BLaER1 (cell line): ENCODE data around the gene LILRA1.
"Not testable (repeated sequence)": the region's sequence is repeated elsewhere in the genome, so short reads cannot be mapped to it uniquely, and the experiment has no call there.

Experiments
- H3K27ac ChIP-seq: shearing (Covaris generic); formaldehyde crosslinking; 2 replicates; pipeline ENCODE4 v1.8.1; 2022
- H3K27me3 ChIP-seq: shearing (Covaris generic); formaldehyde crosslinking; 2 replicates; pipeline ENCODE4 v1.8.1; 2022
- H3K36me3 ChIP-seq: shearing (Covaris generic); formaldehyde crosslinking; 2 replicates; pipeline ENCODE4 v1.8.1; 2022
- H3K4me1 ChIP-seq: shearing (Covaris generic); formaldehyde crosslinking; 2 replicates; pipeline ENCODE4 v1.8.1; 2022
- H3K4me2 ChIP-seq: shearing (Covaris generic); formaldehyde crosslinking; 2 replicates; pipeline ENCODE4 v1.8.1; 2022
- H3K4me3 ChIP-seq: shearing (Covaris generic); formaldehyde crosslinking; 2 replicates; pipeline ENCODE4 v1.8.1; 2022
- H3K9ac ChIP-seq: shearing (Covaris generic); formaldehyde crosslinking; 2 replicates; pipeline ENCODE4 v1.8.1; 2022
- H3K9me3 ChIP-seq: shearing (Covaris generic); formaldehyde crosslinking; 2 replicates; pipeline ENCODE4 v1.8.1; 2022
- H4K20me1 ChIP-seq: shearing (Covaris generic); formaldehyde crosslinking; 2 replicates; pipeline ENCODE4 v1.8.1; 2022
- Cebpa-rat ChIP-seq: shearing (Covaris generic); IDR thresholded peaks from 2 replicates; pipeline ENCODE4 v1.8.1; 2022

LILRA1 gene

DNA sequence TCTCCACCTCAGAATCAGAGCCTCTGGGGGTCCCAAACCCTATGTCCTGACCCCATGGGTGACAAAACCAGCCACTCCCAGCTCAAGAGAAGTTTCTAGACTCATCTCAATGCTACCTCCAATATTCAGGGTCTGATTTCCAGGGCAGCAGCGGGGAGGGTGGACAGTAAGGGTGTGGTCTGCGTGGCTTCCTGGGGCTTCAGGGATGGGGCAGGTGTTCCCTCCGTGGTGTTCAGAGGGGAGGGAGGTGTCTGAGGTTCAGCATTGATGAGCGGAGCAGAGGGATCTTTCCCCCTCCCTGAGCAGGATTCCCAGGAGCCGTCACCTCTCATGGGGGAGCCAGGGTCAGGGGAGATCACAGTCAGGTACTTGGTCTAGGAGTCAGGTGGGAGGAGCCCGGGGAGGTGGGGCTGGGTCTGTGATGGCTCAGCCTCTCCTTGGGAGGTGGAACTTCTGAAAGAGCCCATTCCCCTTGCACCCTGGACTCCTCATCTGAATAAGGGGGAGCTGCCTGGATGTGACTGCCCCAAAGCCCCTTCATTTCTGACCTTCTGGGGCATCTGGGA lies 16.9 kb upstream of the LILRA1 start:
- H3K36me3 ChIP-seq: peaks cover 39% of the 10 kb centered on the region
- H3K9me3 ChIP-seq: peaks cover 23% of the 10 kb centered on the region
- TF ChIP-seq Cebpa-rat: no peak
- H3K4me1 ChIP-seq: peaks cover 60% of the 10 kb centered on the region
- H3K4me3 ChIP-seq: no peak overlapping the region
- no peak overlapping the region for H3K9ac ChIP-seq
- peaks cover 11% of the 10 kb centered on the region; the same call in 1 of the 2 replicates for H4K20me1 ChIP-seq
- peak overlapping the region; percentile 45 for H3K4me2 ChIP-seq
- H3K27ac ChIP-seq: peak overlapping the region; percentile 49; the same call in 1 of the 2 replicates
- H3K27me3 ChIP-seq: no peaks in the 10 kb centered on the region

GRCh38 chr19:54577334-54577733 lies 16.1 kb upstream of the LILRA1 start:
- TF ChIP-seq Cebpa-rat: no peak
- peaks cover 52% of the 10 kb centered on the region for H3K4me1 ChIP-seq
- no peaks in the 10 kb centered on the region for H3K27me3 ChIP-seq

DNA sequence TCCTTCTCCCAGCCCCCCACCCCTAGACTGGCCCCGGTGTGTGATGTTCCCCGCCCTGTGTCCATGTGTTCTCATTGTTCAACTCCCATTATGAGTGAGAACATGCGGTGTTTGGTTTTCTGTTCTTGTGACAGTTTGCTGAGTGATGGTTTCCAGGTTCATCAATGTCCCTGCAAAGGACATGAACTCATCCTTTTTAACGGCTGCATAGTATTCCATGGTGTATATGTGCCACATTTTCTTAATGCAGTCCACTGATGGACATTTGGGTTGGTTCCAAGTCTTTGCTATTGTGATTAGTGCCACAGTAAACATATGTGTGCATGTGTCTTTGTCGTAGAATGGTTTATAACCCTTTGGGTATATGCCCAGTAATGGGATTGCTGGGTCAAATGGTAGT lies 15.2 kb upstream of the LILRA1 start:
- peaks cover 37% of the 10 kb centered on the region for H3K9me3 ChIP-seq
- not testable (repeated sequence) for H3K27ac ChIP-seq, H3K4me2 ChIP-seq, H3K9ac ChIP-seq, H3K27me3 ChIP-seq, H3K4me3 ChIP-seq
- peaks cover 13% of the 10 kb centered on the region; the same call in 1 of the 2 replicates for H4K20me1 ChIP-seq
- peaks cover 42% of the 10 kb centered on the region for H3K4me1 ChIP-seq
- H3K36me3 ChIP-seq: peaks cover 51% of the 10 kb centered on the region

More at GRCh38 chr19:54577334-54577733, 16.1 kb upstream of the LILRA1 start:
- Histone ChIP-seq H3K9ac (no peak overlapping the region), H4K20me1 (peaks cover 11% of the 10 kb centered on the region; the same call in 1 of the 2 replicates), H3K36me3 (peaks cover 46% of the 10 kb centered on the region), H3K4me3 (no peak overlapping the region), H3K27ac (no peak overlapping the region), H3K9me3 (peaks cover 31% of the 10 kb centered on the region), H3K4me2 (peak overlapping the region; percentile 45; the same call in 1 of the 2 replicates)

GRCh38 chr19:54586397-54586796 lies 7.0 kb upstream of the LILRA1 start:
- H3K27ac ChIP-seq: peak overlapping the region; percentile 82
- no peak for TF ChIP-seq Cebpa-rat
- peaks cover 62% of the 10 kb centered on the region for H3K4me1 ChIP-seq
- peaks cover 33% of the 10 kb centered on the region for H3K9me3 ChIP-seq
- H3K27me3 ChIP-seq: no peaks in the 10 kb centered on the region
- H3K36me3 ChIP-seq: peaks cover 56% of the 10 kb centered on the region
- peaks cover 39% of the 10 kb centered on the region; the same call in 1 of the 2 replicates for H4K20me1 ChIP-seq
- H3K9ac ChIP-seq: peak overlapping the region; percentile 65; the same call in 1 of the 2 replicates
- no peak overlapping the region for H3K4me3 ChIP-seq
- peak overlapping the region; percentile 82 for H3K4me2 ChIP-seq

DNA sequence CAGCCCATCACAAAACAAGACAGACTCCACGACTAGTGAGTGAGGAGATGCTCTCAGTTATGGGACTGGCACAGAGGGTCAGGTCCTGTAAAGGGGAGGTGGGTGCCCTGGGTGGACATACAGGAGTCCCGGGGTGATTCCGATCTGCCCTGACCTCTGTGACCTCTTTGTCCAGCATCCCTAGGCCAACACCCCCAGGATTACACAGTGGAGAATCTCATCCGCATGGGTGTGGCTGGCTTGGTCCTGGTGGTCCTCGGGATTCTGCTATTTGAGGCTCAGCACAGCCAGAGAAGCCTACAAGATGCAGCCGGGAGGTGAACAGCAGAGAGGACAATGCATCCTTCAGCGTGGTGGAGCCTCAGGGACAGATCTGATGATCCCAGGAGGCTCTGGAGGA lies 6.4 kb upstream of the LILRA1 start:
- no peak for TF ChIP-seq Cebpa-rat
- Histone ChIP-seq H3K9me3 (peaks cover 27% of the 10 kb centered on the region), H4K20me1 (peaks cover 39% of the 10 kb centered on the region; the same call in 1 of the 2 replicates), H3K36me3 (peaks cover 50% of the 10 kb centered on the region), H3K4me2 (peak overlapping the region; percentile 82), H3K4me3 (0 out of 2 replicates have a peak overlapping the region, but pooled peaks have one; percentile 9), H3K27me3 (no peaks in the 10 kb centered on the region), H3K27ac (peak overlapping the region; percentile 82), H3K4me1 (peaks cover 68% of the 10 kb centered on the region), H3K9ac (peak overlapping the region; percentile 65)

GRCh38 chr19:54593931-54594626 lies 647 bp downstream of the LILRA1 start:
- H3K9ac ChIP-seq, H3K27me3 ChIP-seq, H3K36me3 ChIP-seq, H4K20me1 ChIP-seq, H3K4me3 ChIP-seq: not testable (repeated sequence)
- Histone ChIP-seq H3K4me1 (peaks cover 60% of the 10 kb centered on the region), H3K9me3 (peaks cover 11% of the 10 kb centered on the region), H3K27ac (0 out of 2 replicates have a peak overlapping the region, but pooled peaks have one; percentile 9), H3K4me2 (peak overlapping the region; percentile 90)

DNA sequence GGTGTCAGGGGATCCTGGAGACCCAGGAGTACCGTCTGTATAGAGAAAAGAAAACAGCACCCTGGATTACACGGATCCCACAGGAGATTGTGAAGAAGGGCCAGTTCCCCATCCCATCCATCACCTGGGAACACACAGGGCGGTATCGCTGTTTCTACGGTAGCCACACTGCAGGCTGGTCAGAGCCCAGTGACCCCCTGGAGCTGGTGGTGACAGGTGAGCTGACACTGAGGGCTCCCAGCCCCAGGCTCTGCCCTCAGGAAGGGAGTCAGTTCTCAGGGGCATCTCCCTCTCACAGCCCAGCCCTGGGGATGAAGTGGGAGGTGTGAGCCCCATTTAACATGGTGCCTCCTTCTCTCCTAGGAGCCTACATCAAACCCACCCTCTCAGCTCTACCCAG lies 1.3 kb downstream of the LILRA1 start:
- Histone ChIP-seq H3K36me3 (no peaks in the 10 kb centered on the region), H3K4me3 (no peak overlapping the region), H3K4me1 (peaks cover 60% of the 10 kb centered on the region), H3K4me2 (peak overlapping the region; percentile 90), H3K27me3 (peaks cover 6% of the 10 kb centered on the region; the same call in 1 of the 2 replicates), H3K27ac (no peak overlapping the region), H4K20me1 (no peaks in the 10 kb centered on the region), H3K9ac (no peak overlapping the region), H3K9me3 (peaks cover 7% of the 10 kb centered on the region)
- no peak for TF ChIP-seq Cebpa-rat

GRCh38 chr19:54595680-54596436 lies 2.4 kb downstream of the LILRA1 start:
- not testable (repeated sequence) for H4K20me1 ChIP-seq, H3K4me3 ChIP-seq, H3K27ac ChIP-seq, H3K9ac ChIP-seq, H3K9me3 ChIP-seq, H3K36me3 ChIP-seq, H3K27me3 ChIP-seq
- H3K4me1 ChIP-seq: peaks cover 53% of the 10 kb centered on the region
- H3K4me2 ChIP-seq: peak overlapping the region; percentile 90

GRCh38 chr19:54600212-54600611 lies 6.8 kb downstream of the LILRA1 start:
- no peak overlapping the region for H3K9ac ChIP-seq
- H3K27me3 ChIP-seq: no peaks in the 10 kb centered on the region
- TF ChIP-seq Cebpa-rat: no peak
- no peaks in the 10 kb centered on the region for H4K20me1 ChIP-seq
- H3K4me2 ChIP-seq: no peak overlapping the region
- no peak overlapping the region for H3K27ac ChIP-seq
- H3K4me1 ChIP-seq: peaks cover 10% of the 10 kb centered on the region
- H3K36me3 ChIP-seq: no peaks in the 10 kb centered on the region
- H3K9me3 ChIP-seq: peaks cover 10% of the 10 kb centered on the region
- H3K4me3 ChIP-seq: no peak overlapping the region

- Histone ChIP-seq H3K4me3 (no peak overlapping the region), H3K4me2 (peak overlapping the region; percentile 31; the same call in 1 of the 2 replicates), H3K9ac (no peak overlapping the region), H3K9me3 (peaks cover 45% of the 10 kb centered on the region), H3K4me1 (peaks cover 17% of the 10 kb centered on the region; the same call in 1 of the 2 replicates), H3K27ac (no peak overlapping the region), H3K36me3 (no peaks in the 10 kb centered on the region; the same call in 1 of the 2 replicates), H4K20me1 (no peaks in the 10 kb centered on the region), H3K27me3 (no peaks in the 10 kb centered on the region)
- no peak for TF ChIP-seq Cebpa-rat
Measured at GRCh38 chr19:54606230-54606629, 12.8 kb downstream of the LILRA1 start.
